Stimulated activated naive CD8-positive, alpha-beta T cell treated with anti-CD3 and anti-CD28 coated beads, Interleukin-15, amount 100 ng/mL, for 72 hours (primary cell): ENCODE results near the gene PSMC3.
"Not testable (repeated sequence)": the region's sequence is repeated elsewhere in the genome, so short reads cannot be mapped to it uniquely, and the experiment has no call there.

Experiments used
- ATAC-seq: fragments of 150-1000 bp; cut with Tn5 transposase; 2 replicates; pipeline ENCODE4 v1.10.0; 2021; ENCODE audit warnings: mild to moderate bottlenecking, moderate library complexity
- DNase-seq, 2 donors: peaks; one replicate each; pipeline ENCODE4 v3.0.0; 2021 to 2022
- H3K27ac Mint-ChIP-seq, 2 donors: one replicate each; pipeline ENCODE4 v1.8.0; 2022; ENCODE audit warnings: mild to moderate bottlenecking in 2 of 2, mixed read lengths in 2 of 2, moderate library complexity in 2 of 2
- H3K27me3 Mint-ChIP-seq: one replicate; pipeline ENCODE4 v1.8.0; 2022; ENCODE audit warnings: mixed read lengths
- H3K4me1 Mint-ChIP-seq: one replicate; pipeline ENCODE4 v1.8.0; 2022; ENCODE audit warnings: mild to moderate bottlenecking, mixed read lengths
- H3K4me3 Mint-ChIP-seq, 2 donors: one replicate each; pipeline ENCODE4 v1.8.0; 2022; ENCODE audit warnings: mild to moderate bottlenecking in 2 of 2, mixed read lengths in 2 of 2, moderate library complexity in 1 of 2
- H3K9me3 Mint-ChIP-seq, 2 donors: one replicate each; pipeline ENCODE4 v1.8.0; 2022; ENCODE audit warnings: mixed read lengths in 2 of 2

The PSMC3 gene

DNA sequence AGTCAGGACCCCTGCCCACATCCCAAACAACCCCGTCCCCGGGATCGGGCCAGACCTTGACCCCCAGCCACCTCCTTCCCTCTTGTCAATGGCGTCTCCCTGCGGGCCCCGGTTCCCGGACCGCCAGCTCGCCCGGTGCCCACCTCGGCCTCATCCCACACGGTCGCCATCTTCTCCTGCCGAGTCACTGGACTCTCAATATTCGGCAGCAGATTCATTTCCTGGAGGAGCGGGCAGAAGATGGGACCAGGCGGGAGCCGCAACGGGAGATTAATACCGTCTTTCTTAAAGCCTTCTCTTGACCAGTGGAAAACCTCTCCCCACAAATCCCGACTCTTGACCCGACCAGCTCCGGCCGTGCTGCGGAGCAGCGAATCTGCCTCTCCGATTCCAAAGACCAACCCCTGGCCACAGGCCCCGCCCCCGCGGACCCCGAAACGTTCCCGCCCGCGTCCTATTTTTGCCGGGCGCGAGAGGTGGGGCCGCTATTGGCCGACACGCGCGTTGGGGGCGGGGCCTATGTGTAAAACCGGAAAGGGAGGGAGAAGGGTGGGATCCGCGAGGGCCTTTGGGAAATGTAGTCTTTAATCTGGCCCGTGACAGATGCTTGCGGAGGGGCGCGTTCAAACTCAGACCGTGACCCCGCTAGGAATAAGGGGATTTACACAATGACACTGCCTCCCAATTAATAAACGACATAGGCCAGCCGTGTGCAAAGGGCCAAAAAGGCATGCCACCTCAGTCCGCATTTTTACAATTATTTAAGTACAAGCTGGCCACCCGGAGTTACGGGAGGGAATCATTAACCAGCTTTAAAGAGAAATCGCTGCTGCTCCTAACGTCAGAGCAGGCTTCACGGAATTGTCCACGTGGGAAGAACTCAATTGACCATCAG is at the start of gene PSMC3:
PSMC3 (minus strand) TSS at position 378 of the 895 bp plus-strand sequence; CDS start at position 218, 160 bp downstream.
- Mint-ChIP-seq H3K4me3 (peak within 1 kb of the TSS; percentile 97 to 100), H3K27me3 (no peaks in the 10 kb centered on the region), H3K27ac (peak within 1 kb of the TSS; percentile 100), H3K4me1 (peaks cover 40% of the 10 kb centered on the region), H3K9me3 (no peaks in the 10 kb centered on the region)
- peak; percentile 99 for DNase-seq
- ATAC-seq = peak; percentile 97

GRCh38 chr11:47470671-47471070 is 44.4 kb upstream of the PSMC3 start:
- Mint-ChIP-seq H3K27ac (peak overlapping the region in 1 of 2 donors; percentile 75), H3K4me3 (no peak overlapping the region), H3K9me3 (no peaks in the 10 kb centered on the region), H3K4me1 (peaks cover 14% of the 10 kb centered on the region), H3K27me3 (no peaks in the 10 kb centered on the region)
- no peak for DNase-seq
- no peak for ATAC-seq

- H3K4me3 Mint-ChIP-seq = no peak overlapping the region
- no peaks in the 10 kb centered on the region for H3K27me3 Mint-ChIP-seq
- DNase-seq = no peak
- H3K4me1 Mint-ChIP-seq = peaks cover 14% of the 10 kb centered on the region
- H3K27ac Mint-ChIP-seq = peak overlapping the region; percentile 83 to 85
- peak; percentile 37 for ATAC-seq
- H3K9me3 Mint-ChIP-seq = no peaks in the 10 kb centered on the region
Measured at GRCh38 chr11:47469361-47470179, 43.3 kb upstream of the PSMC3 start.

DNA sequence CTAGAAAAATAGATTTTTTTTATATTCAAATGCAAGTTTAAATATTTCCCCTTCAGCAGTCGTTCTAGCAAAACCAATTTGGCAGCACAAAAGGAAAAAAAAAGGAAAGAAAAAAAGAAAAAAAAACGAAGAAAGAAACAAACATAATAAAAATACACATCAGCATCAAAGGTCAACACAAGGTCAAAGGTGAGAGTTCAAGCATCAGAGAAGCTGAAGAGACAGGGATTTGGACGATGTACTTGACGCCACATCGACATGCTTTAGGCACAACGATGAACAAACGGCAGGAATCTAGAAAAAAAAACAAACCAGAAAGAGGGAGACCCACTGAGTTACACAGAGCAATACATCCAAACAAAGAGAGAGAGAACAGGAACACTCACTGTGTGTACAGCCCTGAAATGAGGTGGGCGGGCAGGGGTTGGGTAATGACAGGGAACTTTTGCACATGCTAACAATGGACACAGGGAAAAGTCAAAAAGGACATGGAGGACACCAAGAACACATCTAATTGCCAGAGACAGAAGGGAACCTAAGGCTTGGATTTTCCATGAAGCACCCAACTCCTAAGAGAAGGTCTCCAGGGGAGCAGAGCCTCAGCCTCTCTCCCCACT is 42.5 kb upstream of the PSMC3 start:
- no peaks in the 10 kb centered on the region for H3K9me3 Mint-ChIP-seq
- DNase-seq (no peak), ATAC-seq (no peak)
- H3K27me3 Mint-ChIP-seq = no peaks in the 10 kb centered on the region
- no peak overlapping the region for H3K4me3 Mint-ChIP-seq
- peaks cover 14% of the 10 kb centered on the region for H3K4me1 Mint-ChIP-seq
- H3K27ac Mint-ChIP-seq = peak overlapping the region in 1 of 2 donors; percentile 83

DNA sequence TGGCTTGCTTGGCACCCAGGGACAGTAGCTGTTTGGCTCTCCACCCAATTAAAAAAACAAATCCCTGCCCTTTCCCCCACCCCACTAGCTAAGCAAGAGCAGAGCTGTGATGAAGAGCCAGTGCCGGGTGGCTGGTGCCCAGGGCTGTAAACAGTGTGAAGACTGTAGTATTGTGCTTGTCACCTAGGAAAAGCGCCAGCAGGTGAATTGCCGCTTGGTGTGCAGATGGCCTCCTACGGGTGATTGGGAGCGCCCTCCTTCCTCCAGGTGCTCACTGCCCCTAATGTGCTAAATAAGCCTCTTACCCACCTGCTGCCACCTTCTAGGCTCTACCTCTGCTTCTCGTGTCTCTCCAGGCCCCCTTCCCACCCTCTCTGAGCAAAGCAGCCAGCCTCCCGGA is 41.1 kb upstream of the PSMC3 start:
- Mint-ChIP-seq H3K27ac (no peak overlapping the region), H3K4me1 (peaks cover 14% of the 10 kb centered on the region), H3K27me3 (no peaks in the 10 kb centered on the region), H3K9me3 (no peaks in the 10 kb centered on the region), H3K4me3 (no peak overlapping the region)
- ATAC-seq (no peak), DNase-seq (no peak)

GRCh38 chr11:47466701-47467250 is 40.5 kb upstream of the PSMC3 start:
- peaks cover 14% of the 10 kb centered on the region for H3K4me1 Mint-ChIP-seq
- H3K9me3 Mint-ChIP-seq = no peaks in the 10 kb centered on the region
- H3K27me3 Mint-ChIP-seq = no peaks in the 10 kb centered on the region
- H3K27ac Mint-ChIP-seq = no peak overlapping the region
- no peak overlapping the region for H3K4me3 Mint-ChIP-seq
- DNase-seq = no peak
- no peak for ATAC-seq

- Mint-ChIP-seq H3K9me3 (no peaks in the 10 kb centered on the region), H3K27ac (peak overlapping the region in 1 of 2 donors; percentile 19), H3K4me1 (peaks cover 14% of the 10 kb centered on the region), H3K4me3 (no peak overlapping the region), H3K27me3 (no peaks in the 10 kb centered on the region)
- DNase-seq (no peak), ATAC-seq (no peak)
Measured at GRCh38 chr11:47466201-47466600, 40.0 kb upstream of the PSMC3 start.

- Mint-ChIP-seq H3K4me3 (no peak overlapping the region), H3K27ac (no peak overlapping the region), H3K27me3 (no peaks in the 10 kb centered on the region), H3K4me1 (peaks cover 20% of the 10 kb centered on the region), H3K9me3 (no peaks in the 10 kb centered on the region)
- ATAC-seq = no peak
- no peak for DNase-seq
Measured at GRCh38 chr11:47464483-47464882, 38.2 kb upstream of the PSMC3 start.

- Mint-ChIP-seq H3K4me1 (peaks cover 8% of the 10 kb centered on the region), H3K27me3 (no peaks in the 10 kb centered on the region), H3K4me3 (no peak overlapping the region), H3K27ac (peak overlapping the region in 1 of 2 donors; percentile 44), H3K9me3 (no peaks in the 10 kb centered on the region)
- ATAC-seq = no peak
- DNase-seq = no peak
Measured at GRCh38 chr11:47461876-47462275, 35.6 kb upstream of the PSMC3 start.

DNA sequence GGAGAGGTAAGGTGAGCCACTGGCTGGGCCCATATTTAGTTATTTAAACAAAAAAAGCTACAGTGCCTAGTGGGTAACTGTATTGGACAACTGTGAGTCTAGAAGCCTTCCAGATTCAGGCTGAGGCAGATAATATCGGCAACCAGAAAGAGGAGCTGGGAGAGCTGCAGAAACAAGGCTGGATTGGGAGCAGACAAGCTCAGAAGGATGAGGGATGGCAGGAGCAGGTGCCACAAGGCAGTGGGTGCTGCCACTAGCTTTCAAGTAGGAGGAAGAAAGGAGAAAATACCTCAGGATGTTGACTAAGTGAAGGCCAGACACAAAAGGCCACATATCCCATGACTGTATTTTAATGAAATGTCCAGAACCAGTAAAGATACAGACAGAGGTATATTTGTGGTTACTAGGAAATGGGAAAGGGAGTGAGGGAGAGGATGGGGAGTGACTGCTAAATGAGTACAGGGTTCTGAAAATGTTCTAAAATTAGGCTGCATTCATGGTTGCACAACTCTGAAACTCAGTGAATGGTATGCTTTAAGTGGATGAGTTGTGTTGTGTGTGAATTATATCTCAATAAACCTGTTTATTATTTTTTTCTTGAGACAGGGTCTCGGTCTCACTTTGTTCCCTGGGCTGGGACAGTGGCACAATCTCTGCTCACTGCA is 34.5 kb upstream of the PSMC3 start:
- DNase-seq (no peak), ATAC-seq (no peak)
- H3K4me1 Mint-ChIP-seq = peaks cover 6% of the 10 kb centered on the region
- H3K27me3 Mint-ChIP-seq = no peaks in the 10 kb centered on the region
- no peak overlapping the region for H3K4me3 Mint-ChIP-seq
- no peaks in the 10 kb centered on the region for H3K9me3 Mint-ChIP-seq
- peak overlapping the region in 1 of 2 donors; percentile 56 for H3K27ac Mint-ChIP-seq

DNA sequence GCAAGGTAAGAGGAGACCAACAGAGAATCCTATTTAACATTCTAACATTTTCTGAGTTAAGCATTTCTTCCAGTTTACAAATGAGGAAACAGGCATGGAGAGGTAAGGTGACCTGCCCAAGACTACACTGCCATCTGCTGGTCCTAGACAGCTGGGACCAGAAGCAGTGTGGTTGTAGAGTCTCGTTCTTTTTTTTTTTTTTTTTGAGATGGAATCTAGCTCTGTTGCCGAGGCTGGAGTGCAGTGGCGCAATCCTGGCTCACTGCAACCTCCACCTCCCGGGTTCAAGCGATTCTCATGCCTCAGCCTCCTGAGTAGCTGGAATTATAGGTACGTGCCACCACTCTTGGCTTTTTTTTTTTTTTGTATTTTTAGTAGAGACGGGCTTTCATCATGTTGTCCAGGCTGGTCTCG is 28.0 kb upstream of the PSMC3 start:
- H3K4me3 Mint-ChIP-seq, H3K4me1 Mint-ChIP-seq, H3K27me3 Mint-ChIP-seq, H3K9me3 Mint-ChIP-seq: not testable (repeated sequence)
- ATAC-seq = peak; percentile 95
- peak overlapping the region in 1 of 2 donors; percentile 74 for H3K27ac Mint-ChIP-seq
- DNase-seq = peak; percentile 61 to 68

- H3K4me3 Mint-ChIP-seq = no peak overlapping the region
- no peak overlapping the region for H3K27ac Mint-ChIP-seq
- peaks cover 9% of the 10 kb centered on the region for H3K4me1 Mint-ChIP-seq
- DNase-seq (no peak), ATAC-seq (no peak)
- H3K27me3 Mint-ChIP-seq = no peaks in the 10 kb centered on the region
- no peaks in the 10 kb centered on the region for H3K9me3 Mint-ChIP-seq
Measured at GRCh38 chr11:47453365-47453764, 27.1 kb upstream of the PSMC3 start.

- no peak overlapping the region for H3K4me3 Mint-ChIP-seq
- no peaks in the 10 kb centered on the region for H3K9me3 Mint-ChIP-seq
- ATAC-seq (no peak), DNase-seq (no peak)
- H3K27ac Mint-ChIP-seq = no peak overlapping the region
- H3K4me1 Mint-ChIP-seq = peaks cover 9% of the 10 kb centered on the region
- H3K27me3 Mint-ChIP-seq = no peaks in the 10 kb centered on the region
Measured at GRCh38 chr11:47451990-47452389, 25.8 kb upstream of the PSMC3 start.

GRCh38 chr11:47451436-47451835 is 25.2 kb upstream of the PSMC3 start:
- no peak for DNase-seq
- Mint-ChIP-seq H3K27me3 (no peaks in the 10 kb centered on the region), H3K27ac (no peak overlapping the region), H3K9me3 (no peaks in the 10 kb centered on the region), H3K4me3 (no peak overlapping the region), H3K4me1 (peaks cover 9% of the 10 kb centered on the region)
- ATAC-seq = no peak

DNA sequence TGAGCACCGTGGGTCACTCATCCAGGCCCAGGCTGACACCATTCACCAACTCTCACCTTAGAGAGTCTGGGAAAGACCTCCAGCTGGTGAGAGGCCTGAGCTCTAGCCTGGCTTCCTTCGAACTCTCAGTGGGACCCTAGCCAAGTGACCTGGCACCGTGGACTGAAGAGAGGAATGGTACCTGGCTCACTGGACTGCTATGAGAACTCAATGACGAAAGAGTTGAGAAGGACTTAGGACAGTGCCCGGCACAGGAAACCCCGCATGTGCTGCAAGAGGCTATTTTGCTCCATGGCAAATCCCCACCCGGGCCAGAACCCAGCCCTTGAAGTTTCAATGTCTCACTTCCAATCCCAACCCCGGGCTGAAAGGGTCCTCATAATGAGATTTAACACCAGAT is 23.3 kb upstream of the PSMC3 start:
- Mint-ChIP-seq H3K4me1 (peaks cover 7% of the 10 kb centered on the region), H3K27ac (no peak overlapping the region), H3K4me3 (no peak overlapping the region), H3K9me3 (no peaks in the 10 kb centered on the region), H3K27me3 (no peaks in the 10 kb centered on the region)
- ATAC-seq (no peak), DNase-seq (no peak)
